SK-N-MC (cell line): ENCODE results near the gene KIN.
"Not testable (repeated sequence)": the region's sequence is repeated elsewhere in the genome, so short reads cannot be mapped to it uniquely, and the experiment has no call there.

Source experiments
- DNase-seq: peaks from one replicate; pipeline ENCODE4 v3.0.0-alpha.2; 2011; ENCODE audit warnings: low read depth, low spot score
- H3K27ac ChIP-seq: fragments of 200-600 bp; sonication (generic); 2 replicates; pipeline ENCODE4 v1.5.1; 2016; ENCODE audit warnings: mixed run types
- H3K36me3 ChIP-seq: fragments of 200-600 bp; sonication (generic); 2 replicates; pipeline ENCODE4 v1.6.1; 2017; ENCODE audit warnings: antibody characterized with exemption, low read length, mixed read lengths; ENCODE audit not compliant: insufficient read depth
- H3K4me3 ChIP-seq: fragments of 200-600 bp; sonication (generic); 2 replicates; pipeline ENCODE4 v1.5.1; 2016
- H3K9ac ChIP-seq: fragments of 200-600 bp; sonication (generic); 2 replicates; pipeline ENCODE4 v1.8.0; 2017; ENCODE audit warnings: mixed run types, mixed read lengths; ENCODE audit not compliant: insufficient read length
- H3K9me3 ChIP-seq: fragments of 200-600 bp; sonication (generic); 2 replicates; pipeline ENCODE4 v1.6.1; 2017; ENCODE audit warnings: low read depth, mild to moderate bottlenecking, antibody characterized with exemption, low read length, moderate library complexity, mixed read lengths
- EZH2 ChIP-seq: fragments of 200-600 bp; sonication (generic); IDR thresholded peaks from one replicate; pipeline ENCODE4 v1.6.1; 2017; ENCODE audit warnings: antibody characterized with exemption
- FOXP2 ChIP-seq: optimal IDR thresholded peaks from 2 replicates; pipeline ENCODE3; 2011; ENCODE audit warnings: mild to moderate bottlenecking, moderate library complexity; ENCODE audit not compliant: insufficient read depth; ENCODE audit errors: extremely low read length, control extremely low read depth
- POLR2AphosphoS5 ChIP-seq: IDR thresholded peaks from 2 replicates; pipeline ENCODE4 v1.6.1; 2012; ENCODE audit warnings: mild to moderate bottlenecking, low read depth, low read length, borderline replicate concordance

Gene KIN

GRCh38 chr10:7738536-7739407, 49.0 kb downstream of the KIN start:
- no peak for DNase-seq
- no peaks in the 10 kb centered on the region for H3K9me3 ChIP-seq
- H3K4me3 ChIP-seq, result no peak overlapping the region
- H3K36me3 ChIP-seq, result no peaks in the 10 kb centered on the region
- TF ChIP-seq FOXP2 (no peak), POLR2AphosphoS5 (no peak), EZH2 (no peak)
- no peak overlapping the region for H3K9ac ChIP-seq
- H3K27ac ChIP-seq, result no peak overlapping the region

- TF ChIP-seq POLR2AphosphoS5 (no peak), FOXP2 (no peak), EZH2 (no peak)
- no peak overlapping the region for H3K27ac ChIP-seq
- no peaks in the 10 kb centered on the region for H3K9me3 ChIP-seq
- no peak for DNase-seq
- no peaks in the 10 kb centered on the region for H3K36me3 ChIP-seq
- H3K9ac ChIP-seq, result no peak overlapping the region
- H3K4me3 ChIP-seq, result no peak overlapping the region
Observed at GRCh38 chr10:7734821-7735220, 53.0 kb downstream of the KIN start.

DNA sequence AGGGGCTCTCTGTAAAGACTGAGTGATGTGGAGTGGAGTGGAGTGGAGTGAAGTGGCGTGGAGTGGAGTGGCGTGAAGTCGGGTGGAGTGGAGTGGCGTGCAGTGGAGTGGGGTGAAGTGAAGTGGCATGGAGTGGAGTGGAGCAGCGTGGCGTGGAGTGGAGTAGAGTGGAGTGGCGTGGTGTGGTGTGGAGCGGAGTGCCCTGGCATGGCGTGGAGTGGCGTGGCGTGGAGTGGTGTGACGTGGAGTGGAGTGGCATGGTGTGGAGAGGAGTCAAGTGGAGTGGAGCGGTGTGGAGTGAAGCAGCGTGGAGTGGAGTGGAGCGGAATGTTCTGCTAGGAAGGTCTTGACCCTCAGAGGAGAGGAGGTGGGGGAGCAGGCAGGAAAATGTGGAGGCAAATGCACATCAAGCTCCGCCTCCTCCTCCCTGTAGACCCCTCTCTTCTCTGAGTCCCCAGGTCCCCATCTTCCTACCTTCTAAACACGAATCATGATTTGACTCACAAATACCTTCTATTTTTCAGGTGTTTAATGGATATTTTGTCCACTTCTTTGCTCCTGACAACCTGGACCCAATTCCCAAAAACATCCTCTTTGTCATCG, 64.8 kb downstream of the KIN start:
- Histone ChIP-seq H3K9me3 (no peaks in the 10 kb centered on the region), H3K9ac (no peak overlapping the region), H3K36me3 (no peaks in the 10 kb centered on the region), H3K27ac (no peak overlapping the region), H3K4me3 (no peak overlapping the region)
- DNase-seq, result no peak
- TF ChIP-seq POLR2AphosphoS5 (no peak), FOXP2 (no peak), EZH2 (no peak)

- H3K9ac ChIP-seq, result no peak overlapping the region
- no peak overlapping the region for H3K27ac ChIP-seq
- H3K9me3 ChIP-seq, result no peaks in the 10 kb centered on the region
- TF ChIP-seq FOXP2 (no peak), EZH2 (no peak)
- no peak for DNase-seq
- no peak overlapping the region for H3K4me3 ChIP-seq
- no peaks in the 10 kb centered on the region for H3K36me3 ChIP-seq
Observed at GRCh38 chr10:7720478-7720877, 67.3 kb downstream of the KIN start.

GRCh38 chr10:7718685-7719084, 69.1 kb downstream of the KIN start:
- no peak for DNase-seq
- Histone ChIP-seq H3K27ac (no peak overlapping the region), H3K9me3 (no peaks in the 10 kb centered on the region), H3K4me3 (no peak overlapping the region), H3K36me3 (no peaks in the 10 kb centered on the region), H3K9ac (no peak overlapping the region)
- no peak for TF ChIP-seq EZH2
- no peak for TF ChIP-seq POLR2AphosphoS5
- no peak for TF ChIP-seq FOXP2

DNA sequence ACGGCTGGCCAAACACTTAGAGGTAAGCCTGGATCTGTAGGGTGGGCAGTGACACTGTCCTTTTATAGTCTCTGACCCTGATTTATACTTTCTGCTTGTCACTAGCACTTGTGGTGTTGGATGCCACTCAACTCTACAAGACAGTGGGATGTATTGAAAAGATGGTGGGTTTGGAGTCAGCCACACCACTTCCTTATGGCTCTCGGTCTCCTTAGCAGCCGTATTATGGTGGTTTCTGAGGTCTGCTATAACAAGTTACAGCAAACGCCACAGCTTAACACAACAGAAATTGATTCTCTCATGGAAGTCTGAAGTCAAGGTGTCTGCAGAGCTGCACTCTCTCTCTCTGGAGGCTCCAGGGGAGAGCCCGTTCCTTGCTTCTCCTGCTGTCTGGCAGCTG, 70.0 kb downstream of the KIN start:
- Histone ChIP-seq H3K9ac (no peak overlapping the region), H3K27ac (no peak overlapping the region), H3K4me3 (no peak overlapping the region), H3K36me3 (no peaks in the 10 kb centered on the region), H3K9me3 (no peaks in the 10 kb centered on the region)
- no peak for DNase-seq
- TF ChIP-seq EZH2 (no peak), POLR2AphosphoS5 (no peak), FOXP2 (no peak)

- Histone ChIP-seq H3K9ac (no peak overlapping the region), H3K27ac (no peak overlapping the region), H3K36me3 (no peaks in the 10 kb centered on the region), H3K4me3 (no peak overlapping the region), H3K9me3 (no peaks in the 10 kb centered on the region)
- DNase-seq, result no peak
- no peak for TF ChIP-seq FOXP2
- no peak for TF ChIP-seq EZH2
- no peak for TF ChIP-seq POLR2AphosphoS5
Observed at GRCh38 chr10:7715515-7715914, 72.3 kb downstream of the KIN start.

DNA sequence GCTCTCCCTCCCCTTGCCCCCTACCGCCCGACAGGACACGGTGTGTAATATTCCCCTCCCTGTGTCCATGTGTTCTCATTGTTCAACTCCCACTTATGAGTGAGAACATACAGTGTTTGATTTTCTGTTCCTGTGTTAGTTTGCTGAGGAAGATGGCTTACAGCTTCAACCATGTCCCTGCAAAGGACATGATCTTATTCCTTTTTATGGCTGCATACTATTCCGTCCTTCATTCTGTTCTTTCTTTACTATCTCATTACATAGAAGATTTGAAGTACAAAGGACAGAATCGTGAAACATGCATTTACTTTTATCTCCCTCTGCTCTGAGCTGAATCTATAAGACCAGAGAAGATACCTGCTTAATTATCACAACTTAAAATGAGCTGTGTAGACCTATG, 76.7 kb downstream of the KIN start:
- H3K36me3 ChIP-seq, H3K9ac ChIP-seq, H3K9me3 ChIP-seq, H3K27ac ChIP-seq, H3K4me3 ChIP-seq, DNase-seq: not testable (repeated sequence)

GRCh38 chr10:7710446-7710845, 77.3 kb downstream of the KIN start:
- DNase-seq, result no peak
- no peak overlapping the region for H3K4me3 ChIP-seq
- H3K36me3 ChIP-seq, result no peaks in the 10 kb centered on the region
- TF ChIP-seq POLR2AphosphoS5, result no peak
- no peak for TF ChIP-seq FOXP2
- TF ChIP-seq EZH2, result no peak
- no peak overlapping the region for H3K9ac ChIP-seq
- H3K27ac ChIP-seq, result no peak overlapping the region
- H3K9me3 ChIP-seq, result no peaks in the 10 kb centered on the region
